Stimulated activated CD4-positive, alpha-beta T cell treated with anti-CD3 and anti-CD28 coated beads, TNF-alpha, amount 100 ng/mL, for 1 hour (primary cell): ENCODE results near the gene FKBP10.
"Not testable (repeated sequence)": the region's sequence is repeated elsewhere in the genome, so short reads cannot be mapped to it uniquely, and the experiment has no call there.

Experiments
- DNase-seq, 3 donors: peaks; one replicate each; pipeline ENCODE4 v3.0.0-alpha.2; 2020; ENCODE audit warnings: low read depth in 3 of 3, low spot score in 1 of 3

Gene FKBP10

GRCh38 chr17:41810659-41811548 lies 1.9 kb upstream of the FKBP10 start:
- DNase-seq, result no peak

- peak in 2 of 3 donors; percentile 34 to 61 for DNase-seq
Measured at GRCh38 chr17:41811549-41812380, 1.0 kb upstream of the FKBP10 start, which contains the start of gene P3H4. Gene P3H4, minus strand, starts transcription at chr17:41811949. Its CDS starts 34 bp downstream, at chr17:41811915.

GRCh38 chr17:41813152-41813680 lies 412 bp downstream of the FKBP10 start:
- no peak for DNase-seq

GRCh38 chr17:41813699-41814124 lies 908 bp downstream of the FKBP10 start:
- DNase-seq, result no peak

GRCh38 chr17:41814195-41814594 lies 1.4 kb downstream of the FKBP10 start:
- DNase-seq, result no peak

GRCh38 chr17:41816637-41817320 lies 4.0 kb downstream of the FKBP10 start:
- no peak for DNase-seq

- no peak for DNase-seq
Measured at GRCh38 chr17:41818024-41818423, 5.2 kb downstream of the FKBP10 start.

GRCh38 chr17:41821776-41822175 lies 9.0 kb downstream of the FKBP10 start:
- DNase-seq, result no peak

- DNase-seq, result no peak
Measured at GRCh38 chr17:41822216-41823140, 9.7 kb downstream of the FKBP10 start.

GRCh38 chr17:41823141-41823524 lies 10.3 kb downstream of the FKBP10 start:
- no peak for DNase-seq

GRCh38 chr17:41823580-41823979 lies 10.8 kb downstream of the FKBP10 start:
- DNase-seq, result no peak

- no peak for DNase-seq
Measured at GRCh38 chr17:41824086-41824485, 11.3 kb downstream of the FKBP10 start.

GRCh38 chr17:41825175-41825845 lies 12.5 kb downstream of the FKBP10 start:
- no peak for DNase-seq

GRCh38 chr17:41829961-41830360 lies 17.2 kb downstream of the FKBP10 start:
- not testable (repeated sequence) for DNase-seq

- no peak for DNase-seq
Measured at GRCh38 chr17:41835214-41835799, 22.5 kb downstream of the FKBP10 start.

GRCh38 chr17:41835800-41836549 lies 23.2 kb downstream of the FKBP10 start, which contains the start of gene NT5C3B:
Gene NT5C3B, minus strand, starts transcription at chr17:41836232. Its CDS starts 39 bp downstream, at chr17:41836193.
- peak in 2 of 3 donors; percentile 30 to 40 for DNase-seq

GRCh38 chr17:41836550-41837196 lies 23.9 kb downstream of the FKBP10 start:
- no peak for DNase-seq
